NCI-H2196 (cell line): ENCODE measurements around the gene GDAP1L1.

ENCODE experiments used
- DNase-seq: peaks from one replicate; lab custom pipeline; 2025; ENCODE audit not compliant: unreplicated experiment; lab: John Stamatoyannopoulos, UW

The GDAP1L1 gene

GRCh38 chr20:44247131-44247571 is at the start of gene GDAP1L1:
TSS of gene GDAP1L1 (plus strand) at chr20:44247308. CDS start at chr20:44247335, 27 bp downstream.
- DNase-seq, result no peak

- no peak for DNase-seq
Measured at GRCh38 chr20:44198872-44199271, 48.2 kb upstream of the GDAP1L1 start.

- no peak for DNase-seq
Measured at GRCh38 chr20:44199877-44200276, 47.2 kb upstream of the GDAP1L1 start.

- no peak for DNase-seq
Measured at GRCh38 chr20:44200371-44200770, 46.7 kb upstream of the GDAP1L1 start.

- DNase-seq, result no peak
Measured at GRCh38 chr20:44200983-44201382, 46.1 kb upstream of the GDAP1L1 start.

GRCh38 chr20:44203161-44203560 is 43.9 kb upstream of the GDAP1L1 start:
- DNase-seq, result no peak

GRCh38 chr20:44204156-44204831 is 42.8 kb upstream of the GDAP1L1 start:
- peak; percentile 61 for DNase-seq

- no peak for DNase-seq
Measured at GRCh38 chr20:44204832-44205215, 42.3 kb upstream of the GDAP1L1 start.

- DNase-seq, result no peak
Measured at GRCh38 chr20:44206132-44206531, 41.0 kb upstream of the GDAP1L1 start.

- DNase-seq, result no peak
Measured at GRCh38 chr20:44207126-44207723, 39.9 kb upstream of the GDAP1L1 start.

GRCh38 chr20:44208165-44208564 is 38.9 kb upstream of the GDAP1L1 start:
- DNase-seq, result no peak

- DNase-seq, result no peak
Measured at GRCh38 chr20:44208770-44209169, 38.3 kb upstream of the GDAP1L1 start.

GRCh38 chr20:44209686-44210405 is 37.3 kb upstream of the GDAP1L1 start:
- no peak for DNase-seq

GRCh38 chr20:44210406-44211176 is 36.5 kb upstream of the GDAP1L1 start, which contains the start of gene OSER1:
TSS of gene OSER1 (minus strand) at chr20:44210771. CDS start at chr20:44206957, 3,814 bp downstream.
- peak; percentile 97 for DNase-seq

GRCh38 chr20:44211177-44212039 is 35.7 kb upstream of the GDAP1L1 start:
- no peak for DNase-seq

- no peak for DNase-seq
Measured at GRCh38 chr20:44212792-44213191, 34.3 kb upstream of the GDAP1L1 start.

GRCh38 chr20:44215125-44215524 is 32.0 kb upstream of the GDAP1L1 start:
- peak; percentile 65 for DNase-seq

GRCh38 chr20:44217342-44218092 is 29.6 kb upstream of the GDAP1L1 start:
- peak; percentile 71 for DNase-seq

- no peak for DNase-seq
Measured at GRCh38 chr20:44218446-44218845, 28.7 kb upstream of the GDAP1L1 start.
